Subcutaneous adipose tissue (tissue), 4 donors: ENCODE measurements around the gene CUTA. TPM values are rescaled to one million over a fixed set of nuclear protein-coding genes. Genes with fewer than 3 reads are reported as not detected.

ENCODE experiments used
- CTCF ChIP-seq: fragments of 450-650 bp; IDR thresholded peaks from one replicate; pipeline ENCODE4 v1.5.1; 2016; ENCODE audit warnings: low read depth, mild to moderate bottlenecking, control low read depth, antibody characterized with exemption, moderate library complexity
- total RNA-seq, 4 donors: library from RNA; depleted of rRNA; stranded (reverse); fragments of >200 nt; gene quantifications; one replicate each; pipeline ENCODE4 v1.1.0, GENCODE V29; 2016

CUTA gene
- total RNA-seq, 4 donors from 2014 or later: 66.7 to 92.6 (median 79.6) TPM

GRCh38 chr6:33438978-33439594 is 21.2 kb upstream of the CUTA start:
- no peak for TF ChIP-seq CTCF

- TF ChIP-seq CTCF: no peak
Measured at GRCh38 chr6:33437666-33438065, 19.8 kb upstream of the CUTA start.

DNA sequence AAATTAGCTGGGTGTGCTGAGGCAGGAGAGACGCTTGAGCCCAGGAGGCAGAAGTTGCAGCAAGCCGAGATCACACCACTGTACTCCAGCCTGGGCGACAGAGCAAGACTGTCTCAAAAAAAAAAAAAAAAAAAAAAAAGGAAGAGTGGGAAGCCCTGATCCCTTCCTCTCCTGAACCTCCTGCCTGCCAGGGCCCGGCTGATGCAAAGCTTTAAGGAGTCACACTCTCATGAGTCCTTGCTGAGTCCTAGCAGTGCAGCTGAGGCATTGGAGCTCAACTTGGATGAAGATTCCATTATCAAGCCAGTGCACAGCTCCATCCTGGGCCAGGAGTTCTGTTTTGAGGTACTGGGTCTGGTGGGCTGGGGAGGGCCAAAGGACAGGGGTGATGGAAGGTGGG is 17.1 kb upstream of the CUTA start:
- no peak for TF ChIP-seq CTCF

- no peak for TF ChIP-seq CTCF
Measured at GRCh38 chr6:33433544-33434191, 15.8 kb upstream of the CUTA start.

GRCh38 chr6:33433001-33433543 is 15.2 kb upstream of the CUTA start:
- no peak for TF ChIP-seq CTCF

DNA sequence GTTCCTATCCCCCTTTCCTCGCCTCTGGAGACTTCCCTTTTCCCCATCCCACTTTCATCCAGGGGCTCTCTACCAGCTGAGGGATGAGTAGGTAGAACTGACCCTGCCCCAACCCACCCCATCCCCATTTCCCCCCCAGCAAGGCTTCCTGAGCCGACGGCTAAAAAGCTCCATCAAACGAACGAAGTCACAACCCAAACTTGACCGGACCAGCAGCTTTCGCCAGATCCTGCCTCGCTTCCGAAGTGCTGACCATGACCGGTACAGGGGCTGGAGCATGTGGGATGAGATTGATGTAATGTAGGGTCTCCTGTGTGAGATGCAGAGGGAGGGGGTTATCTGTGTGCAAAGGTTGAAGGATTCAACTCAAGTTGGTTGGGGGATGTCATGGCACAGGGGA is 14.6 kb upstream of the CUTA start:
- no peak for TF ChIP-seq CTCF

GRCh38 chr6:33431880-33432541 is 14.1 kb upstream of the CUTA start:
- TF ChIP-seq CTCF: no peak
